Spinal cord (tissue), 10 donors: ENCODE results near the gene BANP. TPM values are rescaled to one million over a fixed set of nuclear protein-coding genes. Genes with fewer than 3 reads are reported as not detected.

ENCODE experiments used
- DNase-seq, 6 donors: peaks; one replicate each; pipeline versions ENCODE4 v3.0.0 to v3.0.0-alpha.2; 2013 to 2015; ENCODE audit warnings: low spot score in 6 of 6, low read depth in 4 of 6
- H3K27ac ChIP-seq: one replicate; pipeline ENCODE4 v1.5.1; 2013; ENCODE audit warnings: low read depth, low read length, control low read depth
- H3K27me3 ChIP-seq: one replicate; pipeline ENCODE4 v1.6.1; 2013; ENCODE audit warnings: low read length; ENCODE audit not compliant: control insufficient read depth, insufficient read depth
- H3K36me3 ChIP-seq: one replicate; pipeline ENCODE4 v1.6.1; 2013; ENCODE audit warnings: low read length; ENCODE audit not compliant: control insufficient read depth, insufficient read depth
- H3K4me1 ChIP-seq: one replicate; pipeline ENCODE4 v1.6.1; 2013; ENCODE audit warnings: low read length; ENCODE audit not compliant: control insufficient read depth, insufficient read depth
- H3K4me3 ChIP-seq: one replicate; pipeline ENCODE4 v1.5.1; 2013; ENCODE audit warnings: low read depth, low read length, control low read depth
- H3K9me3 ChIP-seq: one replicate; pipeline ENCODE4 v1.6.1; 2013; ENCODE audit warnings: low read length; ENCODE audit not compliant: control insufficient read depth, insufficient read depth
- WGBS: methylation state at CpG from one replicate; pipeline ENCODE4 v1.1.5; 2013; ENCODE audit warnings: missing lambda C conversion rate; ENCODE audit not compliant: insufficient coverage; 5-methylcytosine and 5-hydroxymethylcytosine counted together
- polyA plus RNA-seq, 2 donors: library from polyadenylated mRNA; unstranded; fragments of 120-200 nt; gene quantifications; one replicate each; pipeline ENCODE4 v1.2.1, GENCODE V29; 2013; ENCODE audit not compliant: insufficient read length in 2 of 2
- total RNA-seq, 2 donors: library from RNA; depleted of rRNA in 1 of 2; stranded (reverse); fragments of 120-200 nt in 1 of 2; fragments of >200 nt in 1 of 2; gene quantifications; one replicate each; pipeline versions ENCODE4 v1.2.3 to v1.2.4, GENCODE V29; 2013 to 2014
- donor health status: healthy.

BANP gene
- total and polyA plus RNA-seq, 4 donors = 17.2 to 27.0 (median 20.7) TPM

DNA sequence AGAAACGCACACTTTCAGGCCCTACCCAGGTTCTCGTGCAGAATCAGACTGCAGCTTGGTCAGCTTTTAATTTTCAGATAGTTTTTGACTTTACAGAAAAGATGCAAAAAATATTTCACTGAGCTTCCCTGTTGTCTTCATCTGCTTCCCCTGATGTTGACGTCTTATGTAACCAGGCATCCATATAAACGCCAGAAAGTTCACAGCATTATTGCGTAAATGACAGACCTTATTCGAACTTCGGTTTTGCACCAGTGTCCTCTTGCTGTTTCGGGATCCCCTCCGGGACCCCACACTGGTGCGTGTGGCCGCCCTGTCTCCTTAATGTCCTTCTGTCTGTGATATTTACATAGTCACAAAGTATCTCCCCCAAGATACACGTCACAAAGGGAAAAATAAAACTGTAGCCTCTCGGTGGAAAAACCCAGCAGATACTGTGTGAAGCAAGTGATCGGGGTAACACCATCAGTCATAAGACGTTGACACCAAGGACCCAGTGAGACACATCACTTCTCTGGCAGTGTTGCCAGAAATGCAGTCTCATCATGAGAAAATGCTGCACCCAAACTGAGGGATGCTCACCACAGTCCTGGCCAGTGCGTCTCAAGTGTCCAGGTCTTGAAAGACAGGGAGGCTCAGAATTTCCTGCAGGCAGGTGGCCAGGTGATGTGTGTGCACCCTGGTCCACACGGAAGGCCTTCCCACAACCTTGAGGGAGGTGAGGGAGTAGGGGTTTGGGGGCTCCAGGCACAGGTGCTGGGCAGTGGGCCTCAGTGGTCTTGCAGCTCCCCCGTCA, 4.3 kb downstream of the BANP start:
- Histone ChIP-seq H3K27me3 (no peaks in the 10 kb centered on the region), H3K4me1 (peaks cover 51% of the 10 kb centered on the region), H3K36me3 (peaks cover 34% of the 10 kb centered on the region), H3K9me3 (no peaks in the 10 kb centered on the region), H3K4me3 (no peak overlapping the region), H3K27ac (peak overlapping the region; percentile 60)
- 88% methylated on average over 17 of the region's 18 CpGs for WGBS
- no peak for DNase-seq

DNA sequence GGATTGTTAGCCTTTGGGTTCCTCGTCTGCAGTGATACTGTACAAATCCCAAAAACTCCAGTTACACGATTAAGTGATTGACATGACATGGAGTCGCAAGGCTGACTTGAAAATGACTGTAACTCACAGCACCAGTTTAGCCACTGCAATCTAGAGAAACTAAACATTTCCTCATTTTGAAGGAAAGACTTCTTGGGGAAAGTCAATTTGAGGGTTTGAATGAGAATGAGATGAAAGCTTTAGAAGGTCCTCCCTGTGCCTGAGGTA, 4.8 kb downstream of the BANP start:
- Histone ChIP-seq H3K4me3 (peak overlapping the region; percentile 12), H3K4me1 (peaks cover 49% of the 10 kb centered on the region), H3K27ac (peak overlapping the region; percentile 60), H3K36me3 (peaks cover 34% of the 10 kb centered on the region), H3K9me3 (no peaks in the 10 kb centered on the region), H3K27me3 (no peaks in the 10 kb centered on the region)
- WGBS = 100% methylated on average over 1 of the region's 3 CpGs
- no peak for DNase-seq

GRCh38 chr16:87956365-87957231, 5.4 kb downstream of the BANP start:
- peak in 4 of 6 donors; percentile 39 to 93 (median 62) for DNase-seq
- Histone ChIP-seq H3K4me3 (peak overlapping the region; percentile 12), H3K27me3 (no peaks in the 10 kb centered on the region), H3K36me3 (peaks cover 34% of the 10 kb centered on the region), H3K27ac (peak overlapping the region; percentile 60), H3K4me1 (peaks cover 49% of the 10 kb centered on the region), H3K9me3 (no peaks in the 10 kb centered on the region)
- 38% methylated on average over 21 of the region's 30 CpGs for WGBS

DNA sequence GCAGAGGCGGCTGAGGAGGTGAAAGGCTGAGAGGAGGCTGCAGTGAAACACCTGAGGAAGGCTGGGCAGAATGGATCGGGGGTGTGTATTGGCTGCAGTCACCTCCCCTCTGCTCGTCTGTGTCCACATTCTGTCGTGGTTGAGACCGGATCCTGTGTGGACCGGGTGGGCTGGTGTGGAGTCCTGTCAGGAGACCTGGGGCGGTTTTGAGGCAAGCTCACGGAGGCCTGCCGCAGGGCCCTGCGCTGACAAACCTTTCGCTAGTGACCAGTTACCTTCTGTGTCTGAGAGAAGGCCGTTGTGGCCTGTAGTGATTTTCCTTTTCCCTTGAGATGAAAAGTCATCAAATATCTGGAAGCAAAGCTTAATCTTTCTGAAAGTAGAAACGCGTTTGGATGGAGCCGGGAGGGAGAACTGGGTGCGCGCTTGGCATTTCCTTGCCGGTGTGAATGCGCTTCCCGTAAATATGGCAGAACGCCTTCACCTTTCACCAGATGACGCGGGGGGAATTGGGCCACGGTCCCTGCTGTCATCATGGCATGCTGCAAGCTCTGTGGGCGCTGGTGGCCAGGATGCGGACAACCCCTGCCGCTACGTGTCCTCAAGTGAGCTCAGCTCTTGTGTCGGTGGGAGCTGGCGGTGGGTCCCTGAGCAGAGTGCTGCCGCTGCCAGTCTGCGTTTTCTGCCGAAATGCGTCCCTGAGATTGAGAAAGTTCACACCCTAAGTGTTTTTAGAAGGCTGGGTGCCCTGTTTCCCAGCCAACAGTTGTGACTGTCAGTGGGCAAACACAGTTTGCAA, 6.3 kb downstream of the BANP start:
- peak in 1 of 6 donors; percentile 51 for DNase-seq
- Histone ChIP-seq H3K4me1 (peaks cover 42% of the 10 kb centered on the region), H3K4me3 (no peak overlapping the region), H3K27me3 (no peaks in the 10 kb centered on the region), H3K36me3 (peaks cover 37% of the 10 kb centered on the region), H3K9me3 (no peaks in the 10 kb centered on the region), H3K27ac (no peak overlapping the region)
- WGBS = 89% methylated on average over 28 of the region's 34 CpGs

DNA sequence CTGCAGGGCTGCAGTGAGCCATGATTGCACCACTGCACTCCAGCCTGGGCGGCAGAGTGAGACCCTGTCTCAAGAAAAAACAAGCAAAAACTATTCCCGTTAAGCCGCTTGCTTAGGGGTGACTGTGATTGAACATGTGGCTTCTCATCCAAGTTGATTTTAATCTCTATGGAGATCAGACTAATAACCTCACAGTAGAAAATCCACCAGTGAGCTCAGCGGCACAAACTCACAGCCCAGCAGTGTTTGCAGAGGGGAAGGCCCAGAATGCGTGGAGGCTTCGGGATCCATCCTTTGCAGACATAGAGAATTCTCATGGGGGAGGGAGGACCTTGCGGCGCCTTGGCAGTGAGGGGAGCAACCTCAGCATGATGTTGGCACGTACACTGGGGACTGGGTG, 7.4 kb downstream of the BANP start:
- H3K27ac ChIP-seq = no peak overlapping the region
- H3K4me3 ChIP-seq = no peak overlapping the region
- H3K27me3 ChIP-seq = no peaks in the 10 kb centered on the region
- H3K9me3 ChIP-seq = no peaks in the 10 kb centered on the region
- H3K4me1 ChIP-seq = peaks cover 34% of the 10 kb centered on the region
- H3K36me3 ChIP-seq = peaks cover 34% of the 10 kb centered on the region
- 80% methylated on average over 8 of the region's 9 CpGs for WGBS
- DNase-seq = no peak

DNA sequence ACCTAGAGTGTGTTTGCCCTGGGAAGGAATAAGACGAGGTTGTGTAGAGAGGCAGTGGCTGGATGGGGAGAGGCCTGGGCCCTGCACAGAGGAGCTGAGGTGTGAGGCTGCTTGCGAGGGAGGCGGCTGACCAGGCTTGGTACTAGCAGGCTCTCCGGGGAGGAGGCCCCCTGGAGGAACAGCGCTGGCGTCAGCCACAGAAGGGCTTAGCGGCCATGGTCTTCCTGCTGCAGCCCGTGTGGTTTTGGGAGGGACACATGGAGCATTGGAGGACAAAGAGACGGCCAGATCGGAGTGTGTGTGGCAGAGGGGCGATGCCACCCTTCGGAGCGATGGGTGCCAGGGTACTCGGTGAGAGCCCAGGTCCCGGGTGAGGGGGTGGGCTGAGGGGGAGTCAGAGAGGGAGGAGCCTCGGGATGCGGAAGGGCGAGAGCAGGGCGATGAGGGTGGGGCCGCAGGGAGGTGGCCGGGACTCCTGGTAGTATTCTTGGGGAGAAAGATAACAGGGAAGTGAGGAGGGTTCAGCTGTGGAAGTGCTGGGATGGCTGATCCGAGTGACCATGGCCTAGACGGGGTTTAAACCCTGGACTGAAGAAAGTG, 8.3 kb downstream of the BANP start:
- no peaks in the 10 kb centered on the region for H3K27me3 ChIP-seq
- no peak overlapping the region for H3K4me3 ChIP-seq
- no peak for DNase-seq
- H3K4me1 ChIP-seq = peaks cover 31% of the 10 kb centered on the region
- no peak overlapping the region for H3K27ac ChIP-seq
- peaks cover 33% of the 10 kb centered on the region for H3K36me3 ChIP-seq
- no peaks in the 10 kb centered on the region for H3K9me3 ChIP-seq
- WGBS = 85% methylated on average over 22 of the region's 23 CpGs

DNA sequence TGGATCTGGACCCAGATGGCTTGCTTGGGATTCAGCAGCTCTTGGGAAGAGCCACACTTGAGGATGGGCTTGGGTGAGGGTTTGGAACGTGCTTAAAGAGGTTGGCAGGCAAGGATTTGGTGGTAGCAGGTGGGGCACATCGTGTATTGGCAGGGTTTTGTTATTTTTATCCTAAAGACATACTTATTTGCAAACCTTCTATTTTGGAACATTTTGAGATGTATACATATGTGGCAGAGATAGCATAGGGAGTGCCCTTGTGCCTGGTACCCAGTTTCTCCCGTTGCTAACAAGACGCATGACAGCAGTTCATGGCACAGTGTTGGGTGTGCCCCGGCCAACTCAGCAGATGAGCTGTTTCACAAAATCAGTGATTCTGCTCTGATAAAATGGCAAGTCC, 9.1 kb downstream of the BANP start:
- peak in 1 of 6 donors; percentile 79 for DNase-seq
- no peak overlapping the region for H3K27ac ChIP-seq

GRCh38 chr16:87960852-87961251, 9.6 kb downstream of the BANP start:
- Histone ChIP-seq H3K4me1 (peaks cover 24% of the 10 kb centered on the region), H3K27me3 (no peaks in the 10 kb centered on the region), H3K27ac (no peak overlapping the region), H3K36me3 (peaks cover 29% of the 10 kb centered on the region), H3K9me3 (no peaks in the 10 kb centered on the region), H3K4me3 (no peak overlapping the region)
- 84% methylated on average over 6 of the region's 8 CpGs for WGBS
- DNase-seq = peak in 1 of 6 donors; percentile 57

More for the DNA sequence above, 9.1 kb downstream of the BANP start:
- peaks cover 23% of the 10 kb centered on the region for H3K4me1 ChIP-seq
- H3K4me3 ChIP-seq = no peak overlapping the region
- H3K36me3 ChIP-seq = peaks cover 29% of the 10 kb centered on the region
- WGBS = 97% methylated on average over 3 of the region's 5 CpGs
- no peaks in the 10 kb centered on the region for H3K9me3 ChIP-seq
- H3K27me3 ChIP-seq = no peaks in the 10 kb centered on the region

DNA sequence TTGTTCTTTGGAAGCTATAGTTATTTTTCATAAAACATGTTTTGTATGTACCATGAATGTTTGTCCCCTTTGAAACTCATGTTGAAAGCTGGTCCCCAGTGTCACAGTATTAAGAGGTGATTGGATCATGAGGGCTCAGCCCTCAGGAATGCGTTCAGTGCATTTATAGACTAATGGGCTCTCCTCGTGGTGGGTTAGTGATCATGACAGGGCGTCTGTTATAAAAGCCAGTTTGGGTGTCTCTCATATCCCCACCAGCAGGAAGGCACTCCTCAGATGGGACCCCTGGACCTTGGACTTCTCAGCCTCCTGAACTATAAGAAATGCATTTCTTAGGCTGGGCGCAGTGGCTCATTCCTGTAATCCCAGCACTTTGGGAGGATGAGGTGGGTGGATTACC, 10.4 kb downstream of the BANP start:
- WGBS = no CpG with 5 or more reads among the region's 4 CpGs
- no peaks in the 10 kb centered on the region for H3K27me3 ChIP-seq
- H3K4me1 ChIP-seq = peaks cover 19% of the 10 kb centered on the region
- H3K36me3 ChIP-seq = peaks cover 29% of the 10 kb centered on the region
- DNase-seq = no peak
- no peaks in the 10 kb centered on the region for H3K9me3 ChIP-seq
- H3K4me3 ChIP-seq = no peak overlapping the region
- H3K27ac ChIP-seq = no peak overlapping the region
